B cell (primary cell): ENCODE results near the gene ATG2A. TPM values are rescaled to one million over a fixed set of nuclear protein-coding genes. Genes with fewer than 3 reads are reported as not detected.

Experiments used
- ATAC-seq: fragments of 200-7000 bp; cut with Tn5 transposase; one replicate; pipeline ENCODE4 v1.10.0; 2021; ENCODE audit warnings: low read depth, mild to moderate bottlenecking, moderate number of reproducible peaks, moderate library complexity
- CTCF ChIA-PET: fragments of 350-600 bp; sonication (Branson Sonifier 250); formaldehyde crosslinking; loops from one replicate; lab custom pipeline; 2021; ENCODE audit warnings: antibody characterized with exemption, inconsistent platforms; lab: Charles Lee
- POLR2A ChIA-PET: fragments of 350-600 bp; sonication (Branson Sonifier 250); formaldehyde crosslinking; loops from one replicate; lab custom pipeline; 2021; ENCODE audit warnings: antibody characterized with exemption; lab: Charles Lee
- DNase-seq: peaks from one replicate; pipeline ENCODE4 v3.0.0; 2013
- H2AFZ ChIP-seq: 2 replicates; pipeline ENCODE4 v1.6.1; 2012; ENCODE audit warnings: mild to moderate bottlenecking, low read depth, low read length; ENCODE audit not compliant: insufficient read depth, poor library complexity, severe bottlenecking
- H3K27ac ChIP-seq, 2 donors: 1 replicate in 1 of 2; 2 replicates in 1 of 2; pipeline ENCODE4 v1.5.1; 2012 to 2013; ENCODE audit warnings: low read length in 2 of 2, mild to moderate bottlenecking in 2 of 2, moderate library complexity in 1 of 2
- H3K27me3 ChIP-seq, 4 experiments: fragments of 200-600 bp in 1 of 4; sonication (generic) in 1 of 4; replicated peaks in 1 of 4; 1 replicate in 2 of 4; 2 replicates in 2 of 4; pipeline versions ENCODE4 v1.6.1 to v1.7.0; 2013 to 2016; ENCODE audit warnings: low read length in 3 of 4, mild to moderate bottlenecking in 2 of 4, mixed read lengths in 1 of 4, moderate library complexity in 1 of 4; ENCODE audit not compliant: insufficient read depth in 4 of 4, control insufficient read depth in 3 of 4; ENCODE audit errors: control extremely low read depth in 1 of 4
- H3K36me3 ChIP-seq, 2 experiments: replicated peaks in 1 of 2; 1 replicate in 1 of 2; 2 replicates in 1 of 2; pipeline versions ENCODE4 v1.6.1 to v1.7.1; 2013; ENCODE audit warnings: low read length in 1 of 2; ENCODE audit not compliant: insufficient read depth in 2 of 2, control insufficient read depth in 1 of 2; ENCODE audit errors: control extremely low read depth in 1 of 2, extremely low read depth in 1 of 2
- H3K4me1 ChIP-seq, 2 donors: fragments of 200-600 bp in 1 of 2; sonication (generic) in 1 of 2; 1 replicate in 1 of 2; 2 replicates in 1 of 2; pipeline versions ENCODE4 v1.5.1 to v1.6.1; 2013 to 2017; ENCODE audit warnings: low read length in 2 of 2; ENCODE audit not compliant: control insufficient read depth in 2 of 2, insufficient read depth in 2 of 2
- H3K4me2 ChIP-seq: replicated peaks from 2 replicates; pipeline ENCODE3; 2012; ENCODE audit warnings: mild to moderate bottlenecking, low read depth, low read length; ENCODE audit not compliant: poor library complexity, severe bottlenecking
- H3K4me3 ChIP-seq, 5 experiments: fragments of 200-600 bp in 1 of 5; sonication (generic) in 1 of 5; 1 replicate in 3 of 5; 2 replicates in 2 of 5; pipeline versions ENCODE4 v1.5.1 to v1.7.0; 2011 to 2016; ENCODE audit warnings: low read length in 4 of 5, mild to moderate bottlenecking in 4 of 5, low read depth in 2 of 5, control low read depth in 1 of 5, moderate library complexity in 1 of 5; ENCODE audit not compliant: insufficient read depth in 1 of 5; ENCODE audit errors: control extremely low read depth in 1 of 5, extremely low read depth in 1 of 5
- H3K79me2 ChIP-seq: fragments of 200-600 bp; sonication (generic); one replicate; pipeline ENCODE4 v1.6.0; 2016; ENCODE audit warnings: low read length; ENCODE audit not compliant: control insufficient read depth, insufficient read depth
- H3K9ac ChIP-seq: fragments of 200-600 bp; sonication (generic); 2 replicates; pipeline ENCODE4 v1.6.1; 2017; ENCODE audit warnings: mild to moderate bottlenecking, low read length, moderate library complexity
- H3K9me3 ChIP-seq, 3 donors: one replicate each; pipeline versions ENCODE4 v1.6.1 to v1.7.1; 2013; ENCODE audit warnings: low read length in 2 of 3; ENCODE audit not compliant: control insufficient read depth in 2 of 3, insufficient read depth in 1 of 3; ENCODE audit errors: control extremely low read depth in 1 of 3
- H4K20me1 ChIP-seq: 2 replicates; pipeline ENCODE4 v1.6.0; 2012; ENCODE audit warnings: mild to moderate bottlenecking, low read length; ENCODE audit not compliant: insufficient read depth, control insufficient read depth, poor library complexity, severe bottlenecking
- H3K27ac Mint-ChIP-seq: one replicate; pipeline ENCODE4 v1.8.0; 2021; ENCODE audit warnings: mixed read lengths
- H3K27me3 Mint-ChIP-seq: one replicate; pipeline ENCODE4 v1.8.0; 2021; ENCODE audit warnings: mixed read lengths
- H3K4me1 Mint-ChIP-seq: one replicate; pipeline ENCODE4 v1.8.0; 2021; ENCODE audit warnings: mixed read lengths
- H3K4me3 Mint-ChIP-seq: one replicate; pipeline ENCODE4 v1.8.0; 2021; ENCODE audit warnings: mixed read lengths
- H3K9me3 Mint-ChIP-seq: one replicate; pipeline ENCODE4 v1.8.0; 2022; ENCODE audit warnings: mixed read lengths; ENCODE audit not compliant: insufficient read depth
- EZH2 ChIP-seq: IDR thresholded peaks from 2 replicates; pipeline ENCODE4 v1.6.1; 2012; ENCODE audit warnings: borderline replicate concordance, low read depth, mild to moderate bottlenecking, moderate library complexity, low read length; ENCODE audit not compliant: insufficient read depth, poor library complexity, severe bottlenecking
- WGBS: methylation state at CpG from one replicate; pipeline ENCODE4 v1.1.5; 2013; ENCODE audit warnings: missing lambda C conversion rate; ENCODE audit not compliant: insufficient coverage; 5-methylcytosine and 5-hydroxymethylcytosine counted together
- intact Hi-C: fragments of 100-400 bp; cut with micrococcal nuclease; formaldehyde crosslinking; loops from one replicate; pipeline ENCODE4 v1.10.0; 2022
- polyA plus RNA-seq: library from polyadenylated mRNA; depleted of rRNA; stranded (reverse); fragments of >200 nt; gene quantifications from 2 replicates; pipeline ENCODE4 v1.2.3, GENCODE V29; 2012
- total RNA-seq, 2 donors: library from RNA; stranded (reverse); fragments of 120-200 nt in 1 of 2; gene quantifications; 1 replicate in 1 of 2; 2 replicates in 1 of 2; pipeline versions ENCODE4 v1.2.3 to v1.2.4, GENCODE V29; 2013 to 2022
- TF ChIP-seq, protein P1 (sequence below): fragments of 200-600 bp; IDR thresholded peaks from one replicate; pipeline ENCODE4 v1.8.0; 2022; ENCODE audit warnings: antibody characterized with exemption, mild to moderate bottlenecking

Gene ATG2A
- total and polyA plus RNA-seq, 2 donors (not counting 1 experiment from before 2014, with no cell fraction given) = 24.3 to 38.6 TPM

DNA sequence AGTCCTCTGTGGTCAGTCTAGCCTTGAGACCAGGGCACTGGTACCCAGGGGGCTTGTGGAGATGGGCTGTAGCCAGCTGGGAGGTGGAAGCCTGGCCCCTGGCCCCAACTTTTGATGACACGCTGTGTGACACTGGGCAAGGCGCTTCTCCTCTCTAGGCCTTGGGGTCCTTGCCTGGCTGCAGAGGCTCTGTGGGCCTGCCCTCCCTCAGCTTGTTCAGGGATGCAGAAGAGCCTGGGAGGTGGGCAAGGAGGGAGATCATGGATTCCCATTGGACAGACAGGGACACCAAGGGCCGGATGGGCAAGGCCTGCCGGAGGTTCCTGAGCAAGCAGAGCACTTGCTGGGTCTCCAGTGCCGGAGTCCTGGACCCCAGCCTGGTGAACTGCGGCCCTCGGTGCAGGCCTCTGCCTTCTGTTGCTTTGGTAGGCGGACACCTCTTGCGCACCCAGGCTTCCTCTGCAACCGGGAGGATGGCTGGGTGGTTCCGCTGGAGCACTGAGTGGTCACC lies 6.2 kb upstream of the ATG2A start:
- POLR2A ChIA-PET = no interaction called here
- Mint-ChIP-seq H3K27me3 (no peaks in the 10 kb centered on the region), H3K4me1 (peaks cover 22% of the 10 kb centered on the region), H3K27ac (no peak overlapping the region), H3K9me3 (no peaks in the 10 kb centered on the region), H3K4me3 (peak overlapping the region; percentile 97)
- no peak for TF ChIP-seq EZH2
- TF ChIP-seq, protein P1, sequence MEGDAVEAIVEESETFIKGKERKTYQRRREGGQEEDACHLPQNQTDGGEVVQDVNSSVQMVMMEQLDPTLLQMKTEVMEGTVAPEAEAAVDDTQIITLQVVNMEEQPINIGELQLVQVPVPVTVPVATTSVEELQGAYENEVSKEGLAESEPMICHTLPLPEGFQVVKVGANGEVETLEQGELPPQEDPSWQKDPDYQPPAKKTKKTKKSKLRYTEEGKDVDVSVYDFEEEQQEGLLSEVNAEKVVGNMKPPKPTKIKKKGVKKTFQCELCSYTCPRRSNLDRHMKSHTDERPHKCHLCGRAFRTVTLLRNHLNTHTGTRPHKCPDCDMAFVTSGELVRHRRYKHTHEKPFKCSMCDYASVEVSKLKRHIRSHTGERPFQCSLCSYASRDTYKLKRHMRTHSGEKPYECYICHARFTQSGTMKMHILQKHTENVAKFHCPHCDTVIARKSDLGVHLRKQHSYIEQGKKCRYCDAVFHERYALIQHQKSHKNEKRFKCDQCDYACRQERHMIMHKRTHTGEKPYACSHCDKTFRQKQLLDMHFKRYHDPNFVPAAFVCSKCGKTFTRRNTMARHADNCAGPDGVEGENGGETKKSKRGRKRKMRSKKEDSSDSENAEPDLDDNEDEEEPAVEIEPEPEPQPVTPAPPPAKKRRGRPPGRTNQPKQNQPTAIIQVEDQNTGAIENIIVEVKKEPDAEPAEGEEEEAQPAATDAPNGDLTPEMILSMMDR = no peak
- 97% methylated on average over 9 of the region's 11 CpGs for WGBS
- intact Hi-C loops = no loop called here
- Histone ChIP-seq H3K4me2 (peak overlapping the region; percentile 95), H3K4me3 (no peak overlapping the region), H3K36me3 (peaks cover 0 to 4% of the 10 kb centered on the region in 2 experiments), H3K27me3 (no peaks in the 10 kb centered on the region), H2AFZ (peak overlapping the region; percentile 95), H4K20me1 (peaks cover 13% of the 10 kb centered on the region), H3K9ac (no peak overlapping the region), H3K27ac (no peak overlapping the region), H3K79me2 (peaks cover 9% of the 10 kb centered on the region), H3K9me3 (no peaks in the 10 kb centered on the region), H3K4me1 (peaks cover 14 to 34% of the 10 kb centered on the region in 2 donors)
- DNase-seq (no peak), ATAC-seq (no peak)
- CTCF ChIA-PET = interaction anchor here (0.6 to 2.0 kb wide), 3 partner anchors 75 to 138 kb away, joined by 3 to 8 read pairs (median 3); partner anchors contain the start of gene ARL2

DNA sequence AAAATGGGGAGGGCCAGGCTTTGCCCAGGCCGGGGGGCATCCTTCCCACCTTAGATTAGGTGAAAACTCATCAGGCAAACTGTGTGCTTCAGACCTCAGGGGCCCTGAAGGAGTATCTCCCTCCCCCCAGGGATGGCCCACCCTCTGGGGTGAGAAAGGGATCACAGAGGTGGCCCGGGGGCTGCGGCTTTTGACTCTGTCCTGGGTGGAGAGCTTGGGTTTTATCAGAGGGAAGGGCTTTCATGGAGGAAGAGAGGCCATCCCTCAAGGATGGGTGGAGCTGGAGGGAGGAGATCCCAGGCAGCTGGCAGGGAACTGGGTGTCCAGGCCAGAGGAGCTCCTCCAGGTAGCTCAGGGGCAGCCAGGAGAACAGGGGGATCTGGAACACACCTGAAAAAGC lies 4.4 kb upstream of the ATG2A start:
- Histone ChIP-seq H3K36me3 (no peaks in the 10 kb centered on the region), H3K79me2 (peaks cover 15% of the 10 kb centered on the region), H3K9ac (no peak overlapping the region), H3K27me3 (no peaks in the 10 kb centered on the region), H4K20me1 (peaks cover 6% of the 10 kb centered on the region), H3K4me1 (peaks cover 23 to 47% of the 10 kb centered on the region in 2 donors), H3K4me3 (no peak overlapping the region), H3K27ac (no peak overlapping the region), H3K9me3 (no peaks in the 10 kb centered on the region), H2AFZ (no peak overlapping the region), H3K4me2 (no peak overlapping the region)
- no peaks in the 10 kb centered on the region for H3K27me3 Mint-ChIP-seq
- 90% methylated on average over 2 of the region's 3 CpGs for WGBS
- DNase-seq (no peak), ATAC-seq (no peak)
- H3K4me1 Mint-ChIP-seq = peaks cover 37% of the 10 kb centered on the region
- intact Hi-C loops = no loop called here
- H3K27ac Mint-ChIP-seq = no peak overlapping the region
- CTCF ChIA-PET = no interaction called here
- H3K9me3 Mint-ChIP-seq = no peaks in the 10 kb centered on the region
- H3K4me3 Mint-ChIP-seq = no peak overlapping the region
- TF ChIP-seq, protein P1 = no peak
- TF ChIP-seq EZH2 = no peak
- POLR2A ChIA-PET = no interaction called here
